Aortic smooth muscle cell (primary cell): Measurements from ENCODE around the gene SLC16A13. TPM values are rescaled to one million over a fixed set of nuclear protein-coding genes. Genes with fewer than 3 reads are reported as not detected.

Experiments
- total RNA-seq: library from RNA; depleted of rRNA; stranded (reverse); fragments of >200 nt; gene quantifications from 2 replicates; pipeline ENCODE4 v1.2.3, GENCODE V29; 2014

SLC16A13 gene, protein sequence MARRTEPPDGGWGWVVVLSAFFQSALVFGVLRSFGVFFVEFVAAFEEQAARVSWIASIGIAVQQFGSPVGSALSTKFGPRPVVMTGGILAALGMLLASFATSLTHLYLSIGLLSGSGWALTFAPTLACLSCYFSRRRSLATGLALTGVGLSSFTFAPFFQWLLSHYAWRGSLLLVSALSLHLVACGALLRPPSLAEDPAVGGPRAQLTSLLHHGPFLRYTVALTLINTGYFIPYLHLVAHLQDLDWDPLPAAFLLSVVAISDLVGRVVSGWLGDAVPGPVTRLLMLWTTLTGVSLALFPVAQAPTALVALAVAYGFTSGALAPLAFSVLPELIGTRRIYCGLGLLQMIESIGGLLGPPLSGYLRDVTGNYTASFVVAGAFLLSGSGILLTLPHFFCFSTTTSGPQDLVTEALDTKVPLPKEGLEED
- 0.12 and 0.13 TPM in 2 replicates for total RNA-seq

DNA sequence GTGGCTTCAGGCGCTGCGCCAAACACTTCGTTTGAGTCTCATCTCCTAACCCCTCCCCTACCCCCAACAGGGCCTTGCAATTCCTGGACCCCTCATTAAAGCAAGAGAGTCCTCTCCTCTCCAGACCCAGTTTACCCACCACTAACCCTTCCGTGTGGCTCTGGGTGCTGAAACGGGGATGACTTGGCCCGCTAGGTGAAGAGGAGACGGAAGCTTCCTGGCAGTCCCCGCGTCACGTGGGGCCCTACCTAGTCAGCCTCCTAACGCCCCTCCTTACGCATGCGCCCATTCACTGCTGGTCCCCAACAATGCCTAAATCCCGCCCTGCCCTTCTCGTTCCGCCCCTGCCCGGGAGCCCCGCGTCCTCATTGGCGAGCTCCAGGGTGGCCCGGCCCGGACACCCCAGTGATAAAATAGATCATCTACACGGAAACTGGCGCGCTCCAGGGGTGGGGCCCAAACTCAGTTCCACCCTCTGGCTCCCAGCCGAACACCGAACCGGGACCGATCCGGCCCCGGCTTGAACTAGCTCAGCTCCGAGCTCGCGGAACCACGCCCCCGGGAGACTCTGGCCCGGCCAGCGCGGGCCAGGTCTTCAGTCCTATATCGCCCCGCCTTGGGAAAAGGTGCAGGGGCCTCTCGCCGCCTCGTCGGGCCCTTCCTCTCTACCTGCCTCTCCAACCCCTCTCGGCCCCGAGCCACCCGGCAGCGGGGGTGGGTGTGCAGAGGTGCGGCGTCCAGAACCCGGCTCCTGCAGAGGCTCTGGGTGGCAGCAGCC is at the start of gene SLC16A13:
Gene SLC16A13, plus strand, starts transcription at position 425 of the 778 bp plus-strand sequence. CDS start 368 bp downstream, outside the sequence.

DNA sequence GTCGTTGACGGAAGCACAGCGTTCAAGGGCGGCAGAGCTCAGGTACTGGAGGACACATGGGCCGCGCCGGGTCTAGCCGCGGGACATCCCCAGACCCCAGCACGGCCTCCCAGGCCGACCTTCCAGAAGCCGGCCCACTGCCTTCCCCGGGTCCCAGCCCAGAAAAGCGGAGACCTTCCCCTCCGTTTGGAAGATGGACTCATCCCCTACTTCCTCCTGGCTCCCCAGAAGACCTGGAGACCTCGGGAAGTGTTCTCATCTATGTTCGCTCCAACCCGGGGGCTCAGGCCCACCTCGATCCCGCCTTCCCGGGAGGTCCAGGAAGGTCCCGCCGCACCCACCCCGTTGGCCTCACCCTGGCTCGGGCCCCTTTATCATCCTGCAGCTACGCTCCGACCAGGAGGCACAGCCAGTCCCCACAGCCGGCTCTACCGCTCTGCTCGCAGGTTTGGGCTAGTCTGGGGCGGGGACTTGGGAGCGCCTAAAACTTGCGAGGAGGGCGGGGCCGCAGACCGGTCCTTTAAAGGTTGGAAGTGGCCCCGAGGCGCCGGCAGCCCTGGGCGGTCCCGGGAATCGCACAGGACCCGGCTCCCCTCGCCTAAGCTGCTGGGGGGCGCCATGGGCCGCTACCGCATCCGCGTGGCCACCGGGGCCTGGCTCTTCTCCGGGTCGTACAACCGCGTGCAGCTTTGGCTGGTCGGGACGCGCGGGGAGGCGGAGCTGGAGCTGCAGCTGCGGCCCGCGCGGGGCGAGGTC is 40.1 kb upstream of the SLC16A13 start, which contains the start of gene ALOX12:
Gene ALOX12, plus strand, starts transcription at position 550 of the 756 bp plus-strand sequence. Its CDS starts 69 bp downstream, at position 619.

DNA sequence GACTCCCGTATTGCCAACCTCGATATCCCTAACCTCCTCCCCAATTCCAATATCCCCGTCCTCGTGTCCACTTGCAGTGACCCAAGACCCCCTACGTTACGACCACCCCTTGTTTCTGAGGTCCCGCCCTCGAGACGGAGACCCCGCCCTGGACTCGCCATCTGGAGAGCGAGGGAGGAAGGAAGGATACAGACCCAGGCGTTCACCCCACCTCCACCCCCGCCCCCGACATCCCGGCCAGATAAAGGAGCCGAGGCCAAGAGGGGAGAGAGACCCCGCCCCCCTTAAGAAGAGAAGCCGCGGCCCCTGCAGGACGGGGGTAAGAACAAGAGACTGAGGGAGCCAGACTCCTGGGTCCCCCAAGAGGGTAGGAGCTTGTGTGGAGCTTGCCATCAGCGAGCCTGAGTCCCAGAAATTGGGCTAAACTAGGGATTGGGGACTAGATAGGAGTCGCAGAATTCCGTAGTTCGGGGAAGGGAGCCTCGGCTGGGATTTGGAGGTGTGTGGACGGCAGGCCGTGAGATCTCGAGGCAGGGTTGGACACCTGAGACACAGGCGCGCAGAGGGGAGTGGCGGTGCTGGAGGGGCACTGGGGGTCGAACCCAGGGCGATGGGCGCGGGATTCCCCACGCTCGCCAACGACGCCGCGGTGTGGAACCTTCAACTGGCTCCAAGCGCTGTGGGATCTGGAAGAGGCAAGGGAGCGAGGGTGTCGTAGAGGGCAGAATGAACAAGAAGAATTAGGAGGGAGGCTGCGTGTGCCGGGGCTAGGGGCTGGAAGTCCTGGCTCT is 12.8 kb upstream of the SLC16A13 start, which contains the start of gene BCL6B:
Gene BCL6B, plus strand, starts transcription at position 270 of the 791 bp plus-strand sequence. CDS start 622 bp downstream, outside the sequence.

DNA sequence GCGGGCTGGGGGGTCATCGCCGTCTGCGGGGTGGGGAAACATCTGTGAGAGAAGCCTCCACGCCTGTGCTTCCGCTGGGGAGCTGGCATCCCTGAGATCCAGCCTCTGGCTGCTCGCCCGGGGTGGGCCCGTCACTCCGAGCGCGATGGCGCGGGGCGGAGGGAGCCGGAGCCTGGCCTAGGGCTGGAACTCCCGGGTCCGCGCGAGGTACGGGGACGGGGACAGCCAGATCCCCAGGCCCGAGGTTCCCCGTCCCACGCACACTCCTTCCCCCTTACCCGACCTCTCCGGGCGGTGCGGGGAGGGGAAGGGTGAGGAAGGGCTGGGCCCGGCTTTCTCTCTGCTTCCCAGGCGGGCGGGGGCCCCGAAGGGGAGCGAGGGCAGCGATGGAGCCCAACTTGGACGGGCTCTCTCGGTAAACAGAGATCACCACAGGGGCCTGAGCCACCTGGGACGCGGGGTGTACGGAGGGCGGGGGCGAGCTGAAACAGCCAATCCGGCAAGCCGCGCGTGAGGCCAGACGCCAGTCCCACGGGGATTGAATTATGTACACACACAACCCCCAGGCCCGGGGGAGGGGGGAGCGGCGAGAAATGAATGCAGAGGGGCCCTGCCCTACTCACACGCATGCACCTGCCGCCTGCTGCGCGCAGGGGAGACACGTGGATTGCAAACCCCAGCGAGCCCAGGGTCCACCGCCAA is 7.8 kb downstream of the SLC16A13 start, which contains the start of gene SLC16A11:
Gene SLC16A11, minus strand, starts transcription at position 596 of the 702 bp plus-strand sequence. Its CDS starts 579 bp downstream, at position 17.

DNA sequence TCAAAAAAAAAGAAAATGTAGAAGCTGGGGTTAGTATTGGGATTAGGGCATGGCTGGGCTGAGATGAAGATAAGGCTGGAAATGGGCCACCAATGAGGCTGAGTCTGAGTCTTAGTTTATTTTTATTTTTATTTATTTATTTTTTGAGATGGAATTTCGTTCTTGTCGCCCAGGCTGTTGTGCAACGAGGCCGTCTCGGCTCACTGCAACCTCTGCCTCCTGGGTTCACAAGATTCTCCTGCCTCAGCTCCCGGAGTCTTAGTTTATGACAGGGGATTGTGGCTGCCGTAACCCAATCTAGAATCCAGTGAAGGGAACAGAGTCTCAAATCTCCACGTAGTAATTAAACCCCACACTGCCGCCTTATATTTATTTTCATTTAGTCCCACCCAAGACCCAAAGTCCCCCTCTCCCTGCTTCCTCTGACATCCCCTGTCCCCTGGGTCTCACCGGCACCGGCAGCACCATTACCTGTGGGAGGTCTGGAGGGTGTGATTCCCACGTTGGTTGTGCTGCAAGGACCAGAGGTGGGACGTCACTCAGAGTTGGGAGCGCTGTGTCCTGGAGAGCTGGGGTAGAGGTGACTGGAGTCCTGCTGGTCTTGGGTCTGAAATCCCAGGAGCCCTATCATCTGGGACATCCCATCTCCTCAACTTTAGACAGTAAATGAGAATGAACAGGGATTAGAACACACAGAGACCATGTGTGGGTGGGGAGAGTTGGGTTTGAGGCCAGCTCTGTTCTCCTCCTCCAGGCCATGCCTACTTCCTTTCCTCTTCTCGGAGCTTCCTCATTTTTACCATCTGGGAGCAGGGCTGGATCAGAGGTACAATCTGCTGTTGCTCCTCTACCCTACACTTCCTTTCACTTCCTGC is 44.0 kb downstream of the SLC16A13 start, which contains the start of gene CLEC10A:
Gene CLEC10A, minus strand, starts transcription at position 671 of the 875 bp plus-strand sequence. CDS start 1,439 bp downstream, outside the sequence.

Other genes with a start within 250 kb of the SLC16A13 start
- gene TEKT1, start 204.3 kb upstream of the SLC16A13 start, total RNA-seq, result not detected in 2 replicates
- not detected in 2 replicates for gene ALOX12, start 40.0 kb upstream of the SLC16A13 start, total RNA-seq
- 44.5 and 53.0 TPM in 2 replicates for gene RNASEK, start 23.4 kb upstream of the SLC16A13 start, total RNA-seq
- gene BCL6B, start 13.0 kb upstream of the SLC16A13 start, total RNA-seq, result 3.4 and 7.3 TPM in 2 replicates
- not detected in 2 replicates for gene SLC16A11, start 8.1 kb downstream of the SLC16A13 start, total RNA-seq
- 0.19 TPM in 1 of 2 replicates, not detected in the other for gene CLEC10A, start 44.2 kb downstream of the SLC16A13 start, total RNA-seq
- not detected in 2 replicates for gene ASGR2, start 78.8 kb downstream of the SLC16A13 start, total RNA-seq
- gene ASGR1, start 143.4 kb downstream of the SLC16A13 start, total RNA-seq, result 0.66 and 0.68 TPM in 2 replicates
- gene DLG4, start 183.8 kb downstream of the SLC16A13 start, total RNA-seq, result 15.0 and 16.0 TPM in 2 replicates
- 273 and 426 TPM in 2 replicates for gene ACADVL, start 183.9 kb downstream of the SLC16A13 start, total RNA-seq
- 69.3 and 76.5 TPM in 2 replicates for gene DVL2, start 198.5 kb downstream of the SLC16A13 start, total RNA-seq
- gene PHF23, start 203.4 kb downstream of the SLC16A13 start, total RNA-seq, result 33.3 and 34.9 TPM in 2 replicates
- 172 and 209 TPM in 2 replicates for gene GABARAP, start 206.4 kb downstream of the SLC16A13 start, total RNA-seq
- 17.6 and 35.4 TPM in 2 replicates for gene CTDNEP1, start 215.7 kb downstream of the SLC16A13 start, total RNA-seq
- gene ELP5, start 216.2 kb downstream of the SLC16A13 start, total RNA-seq, result 29.7 and 35.6 TPM in 2 replicates
- gene CLDN7, start 226.5 kb downstream of the SLC16A13 start, total RNA-seq, result 3.5 and 8.2 TPM in 2 replicates
- gene SLC2A4, start 245.7 kb downstream of the SLC16A13 start, total RNA-seq, result 0.13 and 0.19 TPM in 2 replicates